K562 (cell line): ENCODE measurements around the gene AQP11. TPM values are rescaled to one million over a fixed set of nuclear protein-coding genes. Genes with fewer than 3 reads are reported as not detected.

Experiments used
- BRF1 ChIP-seq: IDR thresholded peaks from 3 replicates; pipeline ENCODE4 v1.6.1; 2011; ENCODE audit warnings: borderline replicate concordance, mild to moderate bottlenecking; ENCODE audit not compliant: insufficient read length; ENCODE audit errors: extremely low read depth
- E4F1 ChIP-seq: fragments of 250-450 bp; sonication (Bioruptor Pico); IDR thresholded peaks from 2 replicates; pipeline ENCODE4 v1.5.0; 2021; ENCODE audit warnings: mild to moderate bottlenecking, borderline replicate concordance
- JUN ChIP-seq, 2 experiments: sonication (generic) in 1 of 2; formaldehyde crosslinking in 1 of 2; IDR thresholded peaks; 2 replicates each; pipeline versions ENCODE4 v1.6.1 to v1.8.0; 2012 to 2022; ENCODE audit warnings: borderline replicate concordance in 2 of 2, mild to moderate bottlenecking in 2 of 2, improper control_type of control experiment in 1 of 2, low read depth in 1 of 2, low read length in 1 of 2, missing genetic modification reagents in 1 of 2
- NFYB ChIP-seq: IDR thresholded peaks from 2 replicates; pipeline ENCODE4 v1.6.1; 2011; ENCODE audit warnings: mild to moderate bottlenecking, moderate library complexity; ENCODE audit not compliant: insufficient read length; ENCODE audit errors: extremely low read depth
- PATZ1 ChIP-seq: fragments of 250-450 bp; sonication (Bioruptor Pico); IDR thresholded peaks from 2 replicates; pipeline ENCODE4 v1.5.0; 2020; ENCODE audit warnings: mild to moderate bottlenecking, borderline replicate concordance
- ZFP1 ChIP-seq: fragments of 450-650 bp; formaldehyde crosslinking; IDR thresholded peaks from 2 replicates; pipeline ENCODE4 v1.4.0; 2020; ENCODE audit warnings: mild to moderate bottlenecking, mixed read lengths
- polyA plus RNA-seq, 8 experiments: library from polyadenylated mRNA; depleted of rRNA in 4 of 8; stranded (reverse) in 5 of 8; unstranded in 3 of 8; fragments of >200 nt; fragmentation: Nextera tagmentation in 2 of 8; fragmentation: Illumina TruSeq in 1 of 8; extraction: Ambion mirVana in 2 of 8; extraction: Trizol in 1 of 8; gene quantifications; 2 replicates each; pipeline versions ENCODE4 v1.2.1 to v1.2.3, GENCODE V29; 2011 to 2014; ENCODE audit warnings: inconsistent platforms in 1 of 8, missing spikeins in 1 of 8
- total RNA-seq, 7 experiments: library from RNA; depleted of rRNA in 6 of 7; stranded (reverse); fragments of >200 nt in 6 of 7; fragmentation: Illumina TruSeq in 2 of 7; extraction: Trizol in 2 of 7; gene quantifications; 2 replicates each; pipeline versions ENCODE4 v1.2.1 to v1.2.3, GENCODE V29; 2011 to 2021; ENCODE audit warnings: low replicate concordance in 1 of 7
- TF ChIP-seq, protein P1 (sequence below): sonication (generic); formaldehyde crosslinking; IDR thresholded peaks from 2 replicates; pipeline ENCODE4 v1.8.0; 2023; ENCODE audit warnings: missing genetic modification reagents, mild to moderate bottlenecking, borderline replicate concordance
- TF ChIP-seq, protein P2 (sequence below): fragments of 450-650 bp; IDR thresholded peaks from 2 replicates; pipeline ENCODE4 v1.7.1; 2018; ENCODE audit warnings: mild to moderate bottlenecking, low read depth; ENCODE audit not compliant: partially characterized antibody
- TF ChIP-seq, protein P3 (sequence below): fragments of 200-400 bp; formaldehyde crosslinking; IDR thresholded peaks from 2 replicates; pipeline ENCODE4 v1.6.1; 2017; ENCODE audit warnings: mild to moderate bottlenecking, low read depth, low read length, moderate library complexity

The AQP11 gene
- total and polyA plus RNA-seq, 9 of the 15 experiments (the other 6 are each of a cell fraction or from before 2014, with no cell fraction given), result 0.09 to 1.0 (median 0.36) TPM

GRCh38 chr11:77589521-77590193 is at the start of gene AQP11 (continued):
- TF ChIP-seq E4F1 (CRISPR knock-in tag) (no peak), NFYB (no peak), PATZ1 (CRISPR knock-in tag) (no peak), JUN (IDR thresholded peaks at IDR 0.05; ENCODE audit: borderline replicate concordance, low read depth, low read length) (no peak), JUN (CRISPR knock-in tag; IDR thresholded peaks at IDR 0.05; ENCODE audit: borderline replicate concordance) (no peak), BRF1 (no peak), ZFP1 (no peak)
- TF ChIP-seq, protein P1, sequence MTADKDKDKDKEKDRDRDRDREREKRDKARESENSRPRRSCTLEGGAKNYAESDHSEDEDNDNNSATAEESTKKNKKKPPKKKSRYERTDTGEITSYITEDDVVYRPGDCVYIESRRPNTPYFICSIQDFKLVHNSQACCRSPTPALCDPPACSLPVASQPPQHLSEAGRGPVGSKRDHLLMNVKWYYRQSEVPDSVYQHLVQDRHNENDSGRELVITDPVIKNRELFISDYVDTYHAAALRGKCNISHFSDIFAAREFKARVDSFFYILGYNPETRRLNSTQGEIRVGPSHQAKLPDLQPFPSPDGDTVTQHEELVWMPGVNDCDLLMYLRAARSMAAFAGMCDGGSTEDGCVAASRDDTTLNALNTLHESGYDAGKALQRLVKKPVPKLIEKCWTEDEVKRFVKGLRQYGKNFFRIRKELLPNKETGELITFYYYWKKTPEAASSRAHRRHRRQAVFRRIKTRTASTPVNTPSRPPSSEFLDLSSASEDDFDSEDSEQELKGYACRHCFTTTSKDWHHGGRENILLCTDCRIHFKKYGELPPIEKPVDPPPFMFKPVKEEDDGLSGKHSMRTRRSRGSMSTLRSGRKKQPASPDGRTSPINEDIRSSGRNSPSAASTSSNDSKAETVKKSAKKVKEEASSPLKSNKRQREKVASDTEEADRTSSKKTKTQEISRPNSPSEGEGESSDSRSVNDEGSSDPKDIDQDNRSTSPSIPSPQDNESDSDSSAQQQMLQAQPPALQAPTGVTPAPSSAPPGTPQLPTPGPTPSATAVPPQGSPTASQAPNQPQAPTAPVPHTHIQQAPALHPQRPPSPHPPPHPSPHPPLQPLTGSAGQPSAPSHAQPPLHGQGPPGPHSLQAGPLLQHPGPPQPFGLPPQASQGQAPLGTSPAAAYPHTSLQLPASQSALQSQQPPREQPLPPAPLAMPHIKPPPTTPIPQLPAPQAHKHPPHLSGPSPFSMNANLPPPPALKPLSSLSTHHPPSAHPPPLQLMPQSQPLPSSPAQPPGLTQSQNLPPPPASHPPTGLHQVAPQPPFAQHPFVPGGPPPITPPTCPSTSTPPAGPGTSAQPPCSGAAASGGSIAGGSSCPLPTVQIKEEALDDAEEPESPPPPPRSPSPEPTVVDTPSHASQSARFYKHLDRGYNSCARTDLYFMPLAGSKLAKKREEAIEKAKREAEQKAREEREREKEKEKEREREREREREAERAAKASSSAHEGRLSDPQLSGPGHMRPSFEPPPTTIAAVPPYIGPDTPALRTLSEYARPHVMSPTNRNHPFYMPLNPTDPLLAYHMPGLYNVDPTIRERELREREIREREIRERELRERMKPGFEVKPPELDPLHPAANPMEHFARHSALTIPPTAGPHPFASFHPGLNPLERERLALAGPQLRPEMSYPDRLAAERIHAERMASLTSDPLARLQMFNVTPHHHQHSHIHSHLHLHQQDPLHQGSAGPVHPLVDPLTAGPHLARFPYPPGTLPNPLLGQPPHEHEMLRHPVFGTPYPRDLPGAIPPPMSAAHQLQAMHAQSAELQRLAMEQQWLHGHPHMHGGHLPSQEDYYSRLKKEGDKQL (CRISPR knock-in tag), result no peak
- TF ChIP-seq, protein P2, sequence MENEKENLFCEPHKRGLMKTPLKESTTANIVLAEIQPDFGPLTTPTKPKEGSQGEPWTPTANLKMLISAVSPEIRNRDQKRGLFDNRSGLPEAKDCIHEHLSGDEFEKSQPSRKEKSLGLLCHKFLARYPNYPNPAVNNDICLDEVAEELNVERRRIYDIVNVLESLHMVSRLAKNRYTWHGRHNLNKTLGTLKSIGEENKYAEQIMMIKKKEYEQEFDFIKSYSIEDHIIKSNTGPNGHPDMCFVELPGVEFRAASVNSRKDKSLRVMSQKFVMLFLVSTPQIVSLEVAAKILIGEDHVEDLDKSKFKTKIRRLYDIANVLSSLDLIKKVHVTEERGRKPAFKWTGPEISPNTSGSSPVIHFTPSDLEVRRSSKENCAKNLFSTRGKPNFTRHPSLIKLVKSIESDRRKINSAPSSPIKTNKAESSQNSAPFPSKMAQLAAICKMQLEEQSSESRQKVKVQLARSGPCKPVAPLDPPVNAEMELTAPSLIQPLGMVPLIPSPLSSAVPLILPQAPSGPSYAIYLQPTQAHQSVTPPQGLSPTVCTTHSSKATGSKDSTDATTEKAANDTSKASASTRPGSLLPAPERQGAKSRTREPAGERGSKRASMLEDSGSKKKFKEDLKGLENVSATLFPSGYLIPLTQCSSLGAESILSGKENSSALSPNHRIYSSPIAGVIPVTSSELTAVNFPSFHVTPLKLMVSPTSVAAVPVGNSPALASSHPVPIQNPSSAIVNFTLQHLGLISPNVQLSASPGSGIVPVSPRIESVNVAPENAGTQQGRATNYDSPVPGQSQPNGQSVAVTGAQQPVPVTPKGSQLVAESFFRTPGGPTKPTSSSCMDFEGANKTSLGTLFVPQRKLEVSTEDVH, result no peak
- TF ChIP-seq, protein P3, sequence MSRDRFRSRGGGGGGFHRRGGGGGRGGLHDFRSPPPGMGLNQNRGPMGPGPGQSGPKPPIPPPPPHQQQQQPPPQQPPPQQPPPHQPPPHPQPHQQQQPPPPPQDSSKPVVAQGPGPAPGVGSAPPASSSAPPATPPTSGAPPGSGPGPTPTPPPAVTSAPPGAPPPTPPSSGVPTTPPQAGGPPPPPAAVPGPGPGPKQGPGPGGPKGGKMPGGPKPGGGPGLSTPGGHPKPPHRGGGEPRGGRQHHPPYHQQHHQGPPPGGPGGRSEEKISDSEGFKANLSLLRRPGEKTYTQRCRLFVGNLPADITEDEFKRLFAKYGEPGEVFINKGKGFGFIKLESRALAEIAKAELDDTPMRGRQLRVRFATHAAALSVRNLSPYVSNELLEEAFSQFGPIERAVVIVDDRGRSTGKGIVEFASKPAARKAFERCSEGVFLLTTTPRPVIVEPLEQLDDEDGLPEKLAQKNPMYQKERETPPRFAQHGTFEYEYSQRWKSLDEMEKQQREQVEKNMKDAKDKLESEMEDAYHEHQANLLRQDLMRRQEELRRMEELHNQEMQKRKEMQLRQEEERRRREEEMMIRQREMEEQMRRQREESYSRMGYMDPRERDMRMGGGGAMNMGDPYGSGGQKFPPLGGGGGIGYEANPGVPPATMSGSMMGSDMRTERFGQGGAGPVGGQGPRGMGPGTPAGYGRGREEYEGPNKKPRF, result no peak
